Activated T-helper 1 cell treated with Interleukin-2 at 50 U/mL for 16 hours (primary cell): ENCODE data around the gene EXOC1.
"Not testable (repeated sequence)": the region's sequence is repeated elsewhere in the genome, so short reads cannot be mapped to it uniquely, and the experiment has no call there.

Experiments
- DNase-seq: peaks from one replicate; pipeline ENCODE4 v3.0.0-alpha.2; 2020; ENCODE audit warnings: low read depth

EXOC1 gene

GRCh38 chr4:55853484-55854046 lies at the start of gene EXOC1:
EXOC1 (plus strand) TSS chr4:55853648; CDS start chr4:55858324, 4,676 bp downstream.
- DNase-seq, result peak; percentile 95

GRCh38 chr4:55807556-55807955 lies 45.9 kb upstream of the EXOC1 start:
- no peak for DNase-seq

- no peak for DNase-seq
These were observed 45.3 kb upstream of the EXOC1 start for GRCh38 chr4:55808186-55808585.

- DNase-seq, result no peak
These were observed 44.8 kb upstream of the EXOC1 start for GRCh38 chr4:55808632-55809031.

GRCh38 chr4:55817691-55818090 lies 35.8 kb upstream of the EXOC1 start:
- DNase-seq, result no peak

- DNase-seq, result no peak
These were observed 33.8 kb upstream of the EXOC1 start, which contains the start of gene EXOC1L for GRCh38 chr4:55819634-55820033. EXOC1L (plus strand) TSS chr4:55819790; CDS start chr4:55820027, 237 bp downstream.

GRCh38 chr4:55820279-55820678 lies 33.2 kb upstream of the EXOC1 start:
- DNase-seq, result no peak

- no peak for DNase-seq
These were observed 31.1 kb upstream of the EXOC1 start for GRCh38 chr4:55822329-55822728.

GRCh38 chr4:55824865-55825264 lies 28.6 kb upstream of the EXOC1 start:
- DNase-seq, result no peak

- DNase-seq, result no peak
These were observed 26.5 kb upstream of the EXOC1 start for GRCh38 chr4:55826986-55827385.

GRCh38 chr4:55827582-55827981 lies 25.9 kb upstream of the EXOC1 start:
- DNase-seq, result no peak

GRCh38 chr4:55830048-55830447 lies 23.4 kb upstream of the EXOC1 start:
- no peak for DNase-seq

GRCh38 chr4:55830716-55831115 lies 22.7 kb upstream of the EXOC1 start:
- no peak for DNase-seq

- DNase-seq, result no peak
These were observed 19.2 kb upstream of the EXOC1 start for GRCh38 chr4:55834086-55834795.

- no peak for DNase-seq
These were observed 15.5 kb upstream of the EXOC1 start for GRCh38 chr4:55837903-55838302.

- DNase-seq, result no peak
These were observed 15.1 kb upstream of the EXOC1 start for GRCh38 chr4:55838356-55838755.

- no peak for DNase-seq
These were observed 14.5 kb upstream of the EXOC1 start for GRCh38 chr4:55838952-55839351.

GRCh38 chr4:55840956-55841355 lies 12.5 kb upstream of the EXOC1 start:
- no peak for DNase-seq

GRCh38 chr4:55841373-55842239 lies 11.8 kb upstream of the EXOC1 start:
- not testable (repeated sequence) for DNase-seq

GRCh38 chr4:55842312-55842711 lies 11.1 kb upstream of the EXOC1 start:
- not testable (repeated sequence) for DNase-seq

- no peak for DNase-seq
These were observed 3.7 kb upstream of the EXOC1 start for GRCh38 chr4:55849724-55850123.

- DNase-seq, result no peak
These were observed 1.6 kb upstream of the EXOC1 start for GRCh38 chr4:55851885-55852284.

- DNase-seq, result no peak
These were observed 681 bp downstream of the EXOC1 start for GRCh38 chr4:55854129-55854528.
